ENCODE measurements around the gene MRPL53. TPM values are rescaled to one million over a fixed set of nuclear protein-coding genes. Genes with fewer than 3 reads are reported as not detected.

Gene MRPL53
- total and polyA plus RNA-seq, 9 donors = 52.5 to 87.9 (median 81.1) TPM

GRCh38 chr2:74512744-74513604 is 40.5 kb upstream of the MRPL53 start:
- H3K27ac ChIP-seq (ENCODE audit: low read length) = no peak overlapping the region
- peaks cover 90% of the 10 kb centered on the region for H3K27me3 ChIP-seq (ENCODE audit: control insufficient read depth, insufficient read depth, low read length)
- H3K4me3 ChIP-seq (ENCODE audit: low read length) = no peak overlapping the region
- 2% methylated on average over 31 of the region's 36 CpGs for WGBS (ENCODE audit: insufficient coverage)
- peaks cover 29% of the 10 kb centered on the region for H3K4me1 ChIP-seq (ENCODE audit: control insufficient read depth, insufficient read depth, low read length)
- no peak for DNase-seq
- H3K9me3 ChIP-seq (replicated peaks; ENCODE audit: control insufficient read depth, low read depth, low read length) = no peaks in the 10 kb centered on the region
- no peaks in the 10 kb centered on the region for H3K36me3 ChIP-seq (ENCODE audit: control insufficient read depth, insufficient read depth, low read length)

DNA sequence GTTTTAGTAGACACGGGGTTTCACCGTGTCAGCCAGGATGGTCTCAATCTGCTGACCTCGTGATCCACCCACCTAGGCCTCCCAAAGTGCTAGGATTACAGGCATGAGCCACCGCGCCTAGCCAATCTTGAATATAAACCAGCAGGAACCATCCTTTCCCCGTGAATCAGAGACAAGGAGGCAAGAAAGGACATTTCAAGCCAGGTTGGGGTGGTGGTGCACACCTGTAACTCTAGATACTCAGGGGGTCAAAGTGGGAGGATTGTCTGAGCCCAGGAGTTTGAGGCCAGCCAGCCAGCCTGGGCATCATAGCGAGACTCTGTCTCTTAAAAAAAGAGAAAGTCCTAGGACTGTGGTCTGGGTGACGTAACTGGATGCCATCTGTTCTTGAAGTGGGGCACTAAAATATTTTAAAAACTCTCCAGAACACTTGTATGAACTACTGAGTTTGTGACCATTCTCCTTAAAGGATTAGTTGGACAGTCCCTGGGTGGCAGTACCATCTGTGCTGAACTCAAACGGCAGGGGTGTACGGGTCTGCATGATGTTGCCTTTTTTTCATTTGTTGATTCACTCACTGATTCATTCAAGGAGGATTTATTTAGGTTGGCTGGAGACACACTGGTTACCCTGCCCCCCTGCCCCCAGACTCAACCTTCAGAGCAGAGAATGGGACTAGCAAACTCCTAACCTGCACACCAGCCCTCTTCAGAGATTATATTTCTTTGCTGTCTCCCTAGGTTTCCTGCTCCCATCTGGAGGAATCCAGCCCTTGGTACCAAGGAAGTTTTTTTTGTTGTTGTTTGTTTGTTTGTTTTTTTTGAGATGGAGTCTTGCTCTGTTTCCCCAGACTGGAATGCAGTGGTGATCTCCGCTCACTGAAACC is 38.9 kb upstream of the MRPL53 start:
- no peaks in the 10 kb centered on the region for H3K9me3 ChIP-seq (replicated peaks; ENCODE audit: control insufficient read depth, low read depth, low read length)

DNA sequence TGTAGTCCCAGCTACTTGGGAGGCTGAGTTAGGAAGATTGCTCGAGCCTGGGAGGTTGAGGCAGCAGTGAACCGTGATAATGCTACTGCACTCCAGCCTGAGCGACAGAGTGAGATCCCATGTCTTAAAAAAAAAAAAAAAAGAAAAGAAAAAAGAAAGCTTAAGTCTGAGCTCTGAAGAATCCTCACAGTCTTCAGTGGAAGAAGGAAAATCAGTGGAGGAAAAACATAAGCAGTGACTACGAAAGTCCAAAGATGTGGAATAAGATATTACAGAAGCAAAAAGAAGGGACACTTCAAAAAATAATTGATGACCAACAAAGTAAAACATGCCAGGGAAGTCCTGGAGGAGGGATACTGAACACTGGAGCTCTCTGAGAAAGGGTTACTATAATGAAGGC is 37.8 kb upstream of the MRPL53 start:
- Histone ChIP-seq H3K27me3 (ENCODE audit: control insufficient read depth, insufficient read depth, low read length) (peaks cover 73% of the 10 kb centered on the region), H3K9me3 (replicated peaks; ENCODE audit: control insufficient read depth, low read depth, low read length) (no peaks in the 10 kb centered on the region), H3K36me3 (ENCODE audit: control insufficient read depth, insufficient read depth, low read length) (peaks cover 12% of the 10 kb centered on the region), H3K27ac (ENCODE audit: low read length) (no peak overlapping the region), H3K4me1 (ENCODE audit: control insufficient read depth, insufficient read depth, low read length) (peaks cover 34% of the 10 kb centered on the region), H3K4me3 (ENCODE audit: low read length) (no peak overlapping the region)
- 48% methylated on average over 2 of the region's 4 CpGs for WGBS (ENCODE audit: insufficient coverage)
- DNase-seq = no peak

More for the DNA sequence above, 38.9 kb upstream of the MRPL53 start:
- H3K36me3 ChIP-seq (ENCODE audit: control insufficient read depth, insufficient read depth, low read length) = peaks cover 4% of the 10 kb centered on the region
- 67% methylated on average over 1 of the region's 11 CpGs for WGBS (ENCODE audit: insufficient coverage)
- peaks cover 80% of the 10 kb centered on the region for H3K27me3 ChIP-seq (ENCODE audit: control insufficient read depth, insufficient read depth, low read length)
- no peak for DNase-seq
- H3K27ac ChIP-seq (ENCODE audit: low read length) = no peak overlapping the region
- no peak overlapping the region for H3K4me3 ChIP-seq (ENCODE audit: low read length)
- H3K4me1 ChIP-seq (ENCODE audit: control insufficient read depth, insufficient read depth, low read length) = peaks cover 36% of the 10 kb centered on the region

- Histone ChIP-seq H3K4me1 (ENCODE audit: control insufficient read depth, insufficient read depth, low read length) (peaks cover 38% of the 10 kb centered on the region), H3K9me3 (replicated peaks; ENCODE audit: control insufficient read depth, low read depth, low read length) (no peaks in the 10 kb centered on the region), H3K4me3 (ENCODE audit: low read length) (peak overlapping the region; percentile 96), H3K27me3 (ENCODE audit: control insufficient read depth, insufficient read depth, low read length) (peaks cover 68% of the 10 kb centered on the region), H3K27ac (ENCODE audit: low read length) (peak overlapping the region; percentile 100), H3K36me3 (ENCODE audit: control insufficient read depth, insufficient read depth, low read length) (peaks cover 16% of the 10 kb centered on the region)
- DNase-seq = peak; percentile 61
- 9% methylated on average over 21 of the region's 38 CpGs for WGBS (ENCODE audit: insufficient coverage)
These were observed 35.5 kb upstream of the MRPL53 start for GRCh38 chr2:74507926-74508520.

DNA sequence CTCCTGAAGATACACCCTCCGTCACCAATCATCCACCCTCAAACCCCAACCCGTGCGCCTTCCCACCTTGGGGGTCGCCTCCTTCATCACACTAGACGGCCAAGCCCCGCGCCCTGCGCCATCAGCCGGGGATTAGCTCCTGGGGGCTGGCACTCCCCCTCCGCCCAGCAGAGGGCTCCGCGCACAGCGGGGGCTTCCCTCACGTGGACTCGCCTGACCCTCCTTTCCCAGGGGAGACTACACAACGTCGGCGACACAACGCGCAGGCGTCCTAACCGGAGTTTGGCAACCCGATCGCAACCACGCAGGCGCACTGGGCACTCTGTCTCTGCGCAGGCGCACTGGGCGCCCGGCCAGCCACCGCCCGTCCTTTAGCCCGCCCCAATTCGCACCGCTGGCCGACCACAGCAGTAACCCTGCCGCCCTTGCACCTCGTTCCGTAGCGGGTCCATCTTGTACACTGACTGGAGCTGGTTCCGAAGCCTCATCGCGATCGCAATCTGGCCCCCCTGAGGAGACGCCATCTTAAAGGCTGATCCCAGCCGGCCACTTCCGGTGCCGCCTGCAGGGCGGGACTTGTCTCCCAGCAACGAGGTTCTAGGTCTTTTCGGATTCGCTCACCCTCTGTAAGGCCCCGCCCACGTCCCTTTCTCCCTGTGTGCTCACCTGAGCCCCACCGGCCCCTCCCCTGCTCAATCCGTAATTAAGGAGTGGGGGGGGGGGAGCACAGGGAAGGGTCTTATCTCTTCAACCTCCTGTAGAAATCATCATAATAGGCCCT is 34.9 kb upstream of the MRPL53 start, which contains the start of gene PCGF1:
TSS of gene PCGF1 (minus strand) at position 551 of the 781 bp plus-strand sequence. CDS start at position 524, 27 bp downstream.
- Histone ChIP-seq H3K27me3 (ENCODE audit: control insufficient read depth, insufficient read depth, low read length) (peaks cover 68% of the 10 kb centered on the region), H3K4me3 (ENCODE audit: low read length) (peak within 1 kb of the TSS; percentile 96), H3K4me1 (ENCODE audit: control insufficient read depth, insufficient read depth, low read length) (peaks cover 45% of the 10 kb centered on the region), H3K9me3 (replicated peaks; ENCODE audit: control insufficient read depth, low read depth, low read length) (no peaks in the 10 kb centered on the region), H3K36me3 (ENCODE audit: control insufficient read depth, insufficient read depth, low read length) (peaks cover 16% of the 10 kb centered on the region), H3K27ac (ENCODE audit: low read length) (peak within 1 kb of the TSS; percentile 100)
- DNase-seq = peak; percentile 99
- under 1% methylated on average over 49 of the region's 56 CpGs for WGBS (ENCODE audit: insufficient coverage)

- Histone ChIP-seq H3K27me3 (ENCODE audit: control insufficient read depth, insufficient read depth, low read length) (peaks cover 68% of the 10 kb centered on the region), H3K9me3 (replicated peaks; ENCODE audit: control insufficient read depth, low read depth, low read length) (no peaks in the 10 kb centered on the region), H3K4me3 (ENCODE audit: low read length) (no peak overlapping the region), H3K36me3 (ENCODE audit: control insufficient read depth, insufficient read depth, low read length) (peaks cover 16% of the 10 kb centered on the region), H3K27ac (ENCODE audit: low read length) (no peak overlapping the region), H3K4me1 (ENCODE audit: control insufficient read depth, insufficient read depth, low read length) (peaks cover 50% of the 10 kb centered on the region)
- WGBS (ENCODE audit: insufficient coverage) = 92% methylated on average over 5 of the region's 14 CpGs
- no peak for DNase-seq
These were observed 33.2 kb upstream of the MRPL53 start for GRCh38 chr2:74505448-74506246.

GRCh38 chr2:74504591-74504990 is 32.1 kb upstream of the MRPL53 start:
- Histone ChIP-seq H3K4me3 (ENCODE audit: low read length) (no peak overlapping the region), H3K9me3 (replicated peaks; ENCODE audit: control insufficient read depth, low read depth, low read length) (no peaks in the 10 kb centered on the region), H3K27me3 (ENCODE audit: control insufficient read depth, insufficient read depth, low read length) (peaks cover 71% of the 10 kb centered on the region), H3K36me3 (ENCODE audit: control insufficient read depth, insufficient read depth, low read length) (peaks cover 16% of the 10 kb centered on the region), H3K4me1 (ENCODE audit: control insufficient read depth, insufficient read depth, low read length) (peaks cover 58% of the 10 kb centered on the region), H3K27ac (ENCODE audit: low read length) (no peak overlapping the region)
- WGBS (ENCODE audit: insufficient coverage) = 85% methylated on average over 3 of the region's 3 CpGs
- no peak for DNase-seq

- peaks cover 16% of the 10 kb centered on the region for H3K36me3 ChIP-seq (ENCODE audit: control insufficient read depth, insufficient read depth, low read length)
- H3K4me3 ChIP-seq (ENCODE audit: low read length) = peak overlapping the region; percentile 58
- whole genome bisulfite sequencing (ENCODE audit: insufficient coverage) = 31% methylated on average over 45 of the region's 45 CpGs
- no peak for DNase-seq
- no peaks in the 10 kb centered on the region for H3K9me3 ChIP-seq (replicated peaks; ENCODE audit: control insufficient read depth, low read depth, low read length)
- H3K27me3 ChIP-seq (ENCODE audit: control insufficient read depth, insufficient read depth, low read length) = peaks cover 77% of the 10 kb centered on the region
- H3K4me1 ChIP-seq (ENCODE audit: control insufficient read depth, insufficient read depth, low read length) = peaks cover 66% of the 10 kb centered on the region
- H3K27ac ChIP-seq (ENCODE audit: low read length) = peak overlapping the region; percentile 80
These were observed 31.3 kb upstream of the MRPL53 start for GRCh38 chr2:74503506-74504475.
